ENCODE measurements around the gene LRRC4.

- no peak for TF ChIP-seq POLR2AphosphoS5 (IDR thresholded peaks at IDR 0.05; ENCODE audit: borderline replicate concordance, low read depth, low read length)
- no peak for TF ChIP-seq EZH2 (IDR thresholded peaks at IDR 0.05)
Observed at GRCh38 chr7:128025380-128025779, 5.9 kb downstream of the LRRC4 start.

All from SK-N-MC (cell line).